Testis (tissue), 3 donors: ENCODE data around the gene PTPRG. TPM values are rescaled to one million over a fixed set of nuclear protein-coding genes. Genes with fewer than 3 reads are reported as not detected.

Experiments
- DNase-seq: peaks from one replicate; pipeline ENCODE4 v3.0.0-alpha.2; 2019
- H3K27ac ChIP-seq, 2 donors: fragments of 200-600 bp; sonication (generic); one replicate each; pipeline ENCODE4 v1.5.1; 2019
- H3K27me3 ChIP-seq: fragments of 200-600 bp; sonication (generic); one replicate; pipeline ENCODE4 v1.5.1; 2019
- H3K36me3 ChIP-seq: fragments of 200-600 bp; sonication (generic); one replicate; pipeline ENCODE4 v1.5.1; 2017; ENCODE audit warnings: low read depth; ENCODE audit errors: missing control alignments
- H3K4me1 ChIP-seq: fragments of 200-600 bp; sonication (generic); one replicate; pipeline ENCODE4 v1.5.1; 2019
- H3K4me3 ChIP-seq, 2 donors: fragments of 200-600 bp; sonication (generic); one replicate each; pipeline ENCODE4 v1.5.1; 2017 to 2019
- H3K9me3 ChIP-seq: fragments of 200-600 bp; sonication (generic); one replicate; pipeline ENCODE4 v1.5.1; 2017
- POLR2A ChIP-seq: fragments of 450-650 bp; IDR thresholded peaks from one replicate; pipeline ENCODE4 v1.6.1; 2017; ENCODE audit warnings: antibody characterized with exemption, mild to moderate bottlenecking, moderate library complexity
- WGBS, 2 donors: methylation state at CpG; one replicate each; pipeline ENCODE4 v1.1.5; 2018; 5-methylcytosine and 5-hydroxymethylcytosine counted together
- intact Hi-C: fragments of 100-400 bp; cut with DNase I; formaldehyde crosslinking; loops from one replicate; pipeline ENCODE4 v1.15.1; 2023; ENCODE audit warnings: low total_unique reads
- polyA plus RNA-seq: library from polyadenylated mRNA; stranded (reverse); fragments of 350-450 nt; fragmentation: Illumina TruSeq; extraction: RNeasy Lipid Tissue Mini Kit (QIAGEN cat#74804); gene quantifications from one replicate; pipeline ENCODE4 v1.2.3, GENCODE V29; 2014; ENCODE audit warnings: low read depth, low replicate concordance; ENCODE audit not compliant: insufficient read depth
- total RNA-seq, 2 donors: library from RNA; depleted of rRNA; stranded (reverse); fragments of >200 nt; gene quantifications; one replicate each; pipeline ENCODE4 v1.2.3, GENCODE V29; 2016
- TF ChIP-seq, protein P1 (sequence below), 3 experiments: fragments of 450-650 bp in 2 of 3; fragments of 200-600 bp in 1 of 3; sonication (generic) in 1 of 3; IDR thresholded peaks; one replicate each; pipeline ENCODE4 v1.5.1; 2016 to 2019; ENCODE audit warnings: antibody characterized with exemption in 3 of 3, mild to moderate bottlenecking in 2 of 3, moderate library complexity in 1 of 3

PTPRG gene
- total and polyA plus RNA-seq, 3 donors from 2014 or later: 26.3 to 107 (median 75.4) TPM

DNA sequence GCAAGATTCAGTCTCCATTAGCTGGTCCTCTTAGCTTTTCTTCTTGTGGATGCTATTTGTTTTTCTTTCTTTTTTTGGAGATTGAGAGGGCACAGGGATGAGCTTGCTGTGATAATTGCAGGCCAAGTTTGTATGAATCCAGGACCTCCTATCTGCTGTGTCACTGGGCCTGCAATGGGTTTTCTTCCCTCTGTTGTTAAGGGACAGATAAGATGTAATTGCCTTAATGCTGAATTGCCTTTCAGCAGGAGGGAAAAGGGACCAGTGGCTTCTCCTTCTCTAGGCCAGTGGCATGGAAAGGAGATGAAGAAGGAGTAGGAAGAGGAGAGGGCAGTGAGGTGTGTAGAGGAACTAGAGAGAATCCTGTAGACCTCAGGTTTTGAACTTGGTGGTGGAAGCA is 29.9 kb downstream of the PTPRG start:
- no peak overlapping the region for H3K27ac ChIP-seq
- intact Hi-C loops: no loop called here
- DNase-seq: no peak
- peaks cover 25% of the 10 kb centered on the region for H3K4me1 ChIP-seq
- H3K4me3 ChIP-seq: no peak overlapping the region
- no peaks in the 10 kb centered on the region for H3K36me3 ChIP-seq
- no peaks in the 10 kb centered on the region for H3K9me3 ChIP-seq
- H3K27me3 ChIP-seq: no peaks in the 10 kb centered on the region
- TF ChIP-seq POLR2A: no peak
- TF ChIP-seq, protein P1, sequence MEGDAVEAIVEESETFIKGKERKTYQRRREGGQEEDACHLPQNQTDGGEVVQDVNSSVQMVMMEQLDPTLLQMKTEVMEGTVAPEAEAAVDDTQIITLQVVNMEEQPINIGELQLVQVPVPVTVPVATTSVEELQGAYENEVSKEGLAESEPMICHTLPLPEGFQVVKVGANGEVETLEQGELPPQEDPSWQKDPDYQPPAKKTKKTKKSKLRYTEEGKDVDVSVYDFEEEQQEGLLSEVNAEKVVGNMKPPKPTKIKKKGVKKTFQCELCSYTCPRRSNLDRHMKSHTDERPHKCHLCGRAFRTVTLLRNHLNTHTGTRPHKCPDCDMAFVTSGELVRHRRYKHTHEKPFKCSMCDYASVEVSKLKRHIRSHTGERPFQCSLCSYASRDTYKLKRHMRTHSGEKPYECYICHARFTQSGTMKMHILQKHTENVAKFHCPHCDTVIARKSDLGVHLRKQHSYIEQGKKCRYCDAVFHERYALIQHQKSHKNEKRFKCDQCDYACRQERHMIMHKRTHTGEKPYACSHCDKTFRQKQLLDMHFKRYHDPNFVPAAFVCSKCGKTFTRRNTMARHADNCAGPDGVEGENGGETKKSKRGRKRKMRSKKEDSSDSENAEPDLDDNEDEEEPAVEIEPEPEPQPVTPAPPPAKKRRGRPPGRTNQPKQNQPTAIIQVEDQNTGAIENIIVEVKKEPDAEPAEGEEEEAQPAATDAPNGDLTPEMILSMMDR (IDR thresholded peaks at IDR 0.05): no peak

DNA sequence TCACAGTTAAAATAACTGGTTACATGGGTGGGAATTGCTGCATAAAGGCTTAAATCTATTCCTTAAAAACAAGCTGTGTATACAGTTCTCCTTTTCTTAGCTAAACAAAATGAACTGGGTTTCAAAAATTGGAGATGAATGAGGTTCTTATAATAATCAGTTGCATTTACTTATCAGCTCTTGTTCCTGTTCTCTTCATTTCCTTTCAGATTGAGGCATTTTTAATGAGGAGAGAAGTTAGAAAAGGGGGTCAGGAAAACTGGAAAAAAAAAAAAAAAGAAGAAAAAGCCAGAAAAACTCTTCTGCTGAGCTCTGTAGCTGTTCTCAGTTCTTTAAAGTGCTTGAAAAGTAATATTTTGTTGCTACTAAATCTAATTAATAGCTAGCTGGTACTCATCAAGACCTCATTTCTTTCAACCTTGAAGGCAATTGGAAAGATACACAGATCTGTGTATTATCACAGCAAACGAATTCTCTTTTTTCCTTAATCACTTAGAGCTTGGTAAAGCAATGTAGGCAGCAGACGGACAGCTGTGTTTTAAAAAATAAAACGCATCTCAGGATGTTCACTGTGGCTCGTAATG is 32.2 kb downstream of the PTPRG start:
- H3K4me1 ChIP-seq: peaks cover 29% of the 10 kb centered on the region
- no peaks in the 10 kb centered on the region for H3K9me3 ChIP-seq
- H3K36me3 ChIP-seq: no peaks in the 10 kb centered on the region
- no peak overlapping the region for H3K4me3 ChIP-seq
- peak overlapping the region; percentile 41 to 75 for H3K27ac ChIP-seq
- intact Hi-C loops: no loop called here
- 34 to 40% methylated on average over 4 of the region's 4 CpGs for WGBS, 2 donors
- H3K27me3 ChIP-seq: no peaks in the 10 kb centered on the region
- TF ChIP-seq POLR2A: no peak
- TF ChIP-seq, protein P1 (IDR thresholded peaks at IDR 0.05): no peak
- DNase-seq: no peak

GRCh38 chr3:61594144-61594963 is 33.0 kb downstream of the PTPRG start:
- peak overlapping the region; percentile 41 to 75 for H3K27ac ChIP-seq
- TF ChIP-seq POLR2A: no peak
- TF ChIP-seq, protein P1 (IDR thresholded peaks at IDR 0.05): no peak
- WGBS, 2 donors: 29 to 40% methylated on average over 12 of the region's 12 CpGs
- no peaks in the 10 kb centered on the region for H3K27me3 ChIP-seq
- peak; percentile 34 for DNase-seq
- no peak overlapping the region for H3K4me3 ChIP-seq
- no peaks in the 10 kb centered on the region for H3K9me3 ChIP-seq
- intact Hi-C loops: no loop called here
- H3K4me1 ChIP-seq: peaks cover 29% of the 10 kb centered on the region
- H3K36me3 ChIP-seq: no peaks in the 10 kb centered on the region

DNA sequence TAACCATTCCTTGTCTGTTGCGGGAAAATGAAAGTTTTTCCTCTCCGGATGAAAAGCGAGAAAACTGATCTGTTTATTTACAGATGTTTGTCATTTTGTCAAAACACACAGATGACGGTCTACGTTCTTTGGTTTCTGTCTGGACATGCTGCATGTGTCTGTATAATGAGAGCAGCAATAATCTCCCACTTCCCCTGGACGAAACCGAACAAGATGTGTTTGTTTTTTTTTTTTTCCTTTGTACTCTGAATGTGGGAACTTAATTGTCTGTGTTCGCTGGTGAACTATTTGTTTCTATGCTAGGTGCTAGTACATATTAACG is 33.6 kb downstream of the PTPRG start:
- 33 to 34% methylated on average over 9 of the region's 9 CpGs for WGBS, 2 donors
- DNase-seq: no peak
- Histone ChIP-seq H3K9me3 (no peaks in the 10 kb centered on the region), H3K27me3 (no peaks in the 10 kb centered on the region), H3K36me3 (no peaks in the 10 kb centered on the region), H3K4me3 (no peak overlapping the region), H3K27ac (peak overlapping the region; percentile 41 to 75), H3K4me1 (peaks cover 29% of the 10 kb centered on the region)
- intact Hi-C loops: no loop called here
- TF ChIP-seq POLR2A: no peak
- TF ChIP-seq, protein P1 (IDR thresholded peaks at IDR 0.05): no peak

DNA sequence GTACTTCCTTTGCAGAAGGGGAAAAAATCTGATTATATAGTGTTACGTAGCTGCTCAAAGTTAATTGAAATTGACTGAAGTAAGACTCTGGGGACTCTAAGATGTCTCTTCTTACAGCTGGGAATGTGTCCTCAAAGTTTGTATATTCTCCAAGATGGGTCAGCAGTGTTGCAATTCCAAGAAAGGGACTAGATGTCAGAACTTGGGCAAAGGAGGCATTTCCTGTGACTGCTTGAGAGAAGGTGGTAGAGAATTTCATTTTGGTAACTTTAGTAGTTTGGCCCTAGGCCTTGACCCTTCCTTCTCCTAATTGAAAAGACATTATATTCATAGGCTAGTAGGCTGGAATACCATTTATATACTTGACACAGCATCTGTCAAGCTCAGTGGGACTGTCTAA is 33.9 kb downstream of the PTPRG start:
- 0 to 14% methylated on average over 1 of the region's 1 CpG for WGBS, 2 donors
- TF ChIP-seq, protein P1 (IDR thresholded peaks at IDR 0.05): no peak
- no peak for TF ChIP-seq POLR2A
- Histone ChIP-seq H3K27ac (peak overlapping the region; percentile 41 to 75), H3K4me3 (no peak overlapping the region), H3K9me3 (no peaks in the 10 kb centered on the region), H3K4me1 (peaks cover 30% of the 10 kb centered on the region), H3K27me3 (no peaks in the 10 kb centered on the region), H3K36me3 (no peaks in the 10 kb centered on the region)
- intact Hi-C loops: no loop called here
- no peak for DNase-seq
